Sigmoid colon (tissue), 7 donors: ENCODE measurements around the gene SPTLC1. TPM values are rescaled to one million over a fixed set of nuclear protein-coding genes. Genes with fewer than 3 reads are reported as not detected.

Experiments
- DNase-seq: peaks from one replicate; pipeline ENCODE4 v3.0.0-alpha.2; 2019
- H3K27ac ChIP-seq, 4 donors: fragments of 200-600 bp; sonication (generic); one replicate each; pipeline ENCODE4 v1.5.1; 2016 to 2019; ENCODE audit warnings: mild to moderate bottlenecking in 1 of 4
- H3K27me3 ChIP-seq, 3 donors: fragments of 200-600 bp; sonication (generic); one replicate each; pipeline ENCODE4 v1.5.1; 2019; ENCODE audit warnings: mild to moderate bottlenecking in 1 of 3
- H3K36me3 ChIP-seq, 4 donors: fragments of 200-600 bp; sonication (generic); one replicate each; pipeline ENCODE4 v1.5.1; 2016 to 2019
- H3K4me1 ChIP-seq, 4 donors: fragments of 200-600 bp; sonication (generic); one replicate each; pipeline ENCODE4 v1.5.1; 2017 to 2019
- H3K4me3 ChIP-seq, 4 donors: fragments of 200-600 bp; sonication (generic); one replicate each; pipeline ENCODE4 v1.5.1; 2017 to 2019; ENCODE audit warnings: mild to moderate bottlenecking in 2 of 4, moderate library complexity in 1 of 4
- H3K9me3 ChIP-seq, 4 donors: fragments of 200-600 bp in 3 of 4; sonication (generic) in 3 of 4; one replicate each; pipeline versions ENCODE4 v1.5.1 to v1.6.1; 2013 to 2019
- CTCF ChIP-seq, 4 experiments: fragments of 450-650 bp in 3 of 4; fragments of 200-600 bp in 1 of 4; IDR thresholded peaks; one replicate each; pipeline ENCODE4 v1.5.1; 2016 to 2019; ENCODE audit warnings: antibody characterized with exemption in 4 of 4, mild to moderate bottlenecking in 3 of 4, moderate library complexity in 2 of 4
- EP300 ChIP-seq, 4 donors: sonication (generic); formaldehyde crosslinking; IDR thresholded peaks; one replicate each; pipeline ENCODE4 v1.6.1; 2017; ENCODE audit warnings: antibody characterized with exemption in 4 of 4
- POLR2A ChIP-seq, 2 donors: fragments of 450-650 bp; IDR thresholded peaks; one replicate each; pipeline ENCODE4 v1.6.1; 2016; ENCODE audit warnings: antibody characterized with exemption in 2 of 2, mild to moderate bottlenecking in 2 of 2, moderate library complexity in 2 of 2
- POLR2AphosphoS5 ChIP-seq, 4 donors: sonication (generic); formaldehyde crosslinking; IDR thresholded peaks; one replicate each; pipeline ENCODE4 v1.6.1; 2017; ENCODE audit warnings: antibody characterized with exemption in 4 of 4
- WGBS, 2 donors: extraction: QIAGEN DNeasy Blood & Tissue Kit; methylation state at CpG; one replicate each; pipeline ENCODE4 v1.1.7; 2013; 5-methylcytosine and 5-hydroxymethylcytosine counted together
- intact Hi-C: fragments of 100-400 bp; cut with DNase I; formaldehyde crosslinking; loops from one replicate; pipeline ENCODE4 v1.15.1; 2023
- polyA plus RNA-seq, 3 donors: library from polyadenylated mRNA; stranded (reverse); fragments of 200-250 nt; gene quantifications; one replicate each; pipeline ENCODE4 v1.2.3, GENCODE V29; 2013
- total RNA-seq, 4 donors: library from RNA; depleted of rRNA; stranded (reverse); fragments of >200 nt; gene quantifications; one replicate each; pipeline ENCODE4 v1.1.0, GENCODE V29; 2016
- donor health status: healthy with polysubstance abuse.
- donor health status: Bipolar disorder and iron deficiency.
- donor health status: healthy.

Gene SPTLC1
- total and polyA plus RNA-seq, 7 donors = 10.2 to 75.4 (median 55.0) TPM

- peaks cover 0 to 5% (median 0%) of the 10 kb centered on the region in 4 donors for H3K4me1 ChIP-seq
- no peak overlapping the region for H3K27ac ChIP-seq
- no peaks in the 10 kb centered on the region for H3K9me3 ChIP-seq
- no peaks in the 10 kb centered on the region for H3K27me3 ChIP-seq
- H3K36me3 ChIP-seq = peaks cover 0 to 10% (median 0%) of the 10 kb centered on the region in 4 donors
- TF ChIP-seq POLR2AphosphoS5 (IDR thresholded peaks at IDR 0.05) (no peak), POLR2A (IDR thresholded peaks at IDR 0.05) (no peak), CTCF (IDR thresholded peaks at IDR 0.05) (no peak), EP300 (IDR thresholded peaks at IDR 0.05) (no peak)
- H3K4me3 ChIP-seq = no peak overlapping the region
- DNase-seq = no peak
- WGBS, 2 donors = 86 to 92% methylated on average over 4 of the region's 4 CpGs
- intact Hi-C loops = loop anchor here (5.0 kb wide), 1 partner anchor 142 kb away; the partner anchor contains the start of gene ROR2
These were observed 20.6 kb downstream of the SPTLC1 start for GRCh38 chr9:92094655-92095054.

- no peaks in the 10 kb centered on the region for H3K9me3 ChIP-seq
- no peaks in the 10 kb centered on the region for H3K27me3 ChIP-seq
- no peak overlapping the region for H3K4me3 ChIP-seq
- intact Hi-C loops = no loop called here
- no peak overlapping the region for H3K27ac ChIP-seq
- H3K36me3 ChIP-seq = peaks cover 0 to 43% (median 4%) of the 10 kb centered on the region in 4 donors
- WGBS, 2 donors = 98 to 99% methylated on average over 1 of the region's 1 CpG
- no peak for DNase-seq
- no peaks in the 10 kb centered on the region for H3K4me1 ChIP-seq
- TF ChIP-seq POLR2AphosphoS5 (IDR thresholded peaks at IDR 0.05) (no peak), POLR2A (IDR thresholded peaks at IDR 0.05) (no peak), CTCF (IDR thresholded peaks at IDR 0.05) (no peak), EP300 (IDR thresholded peaks at IDR 0.05) (no peak)
These were observed 37.3 kb downstream of the SPTLC1 start for GRCh38 chr9:92077888-92078287.

- H3K27ac ChIP-seq = no peak overlapping the region
- no peaks in the 10 kb centered on the region for H3K27me3 ChIP-seq
- intact Hi-C loops = no loop called here
- 92 to 93% methylated on average over 4 of the region's 4 CpGs for WGBS, 2 donors
- DNase-seq = no peak
- no peaks in the 10 kb centered on the region for H3K9me3 ChIP-seq
- no peak for TF ChIP-seq EP300 (IDR thresholded peaks at IDR 0.05)
- TF ChIP-seq CTCF (IDR thresholded peaks at IDR 0.05) = no peak
- no peak for TF ChIP-seq POLR2AphosphoS5 (IDR thresholded peaks at IDR 0.05)
- no peak for TF ChIP-seq POLR2A (IDR thresholded peaks at IDR 0.05)
- peaks cover 0 to 34% (median 8%) of the 10 kb centered on the region in 4 donors for H3K36me3 ChIP-seq
- H3K4me3 ChIP-seq = no peak overlapping the region
- no peaks in the 10 kb centered on the region for H3K4me1 ChIP-seq
These were observed 43.6 kb downstream of the SPTLC1 start for GRCh38 chr9:92071634-92072033.

- TF ChIP-seq CTCF (IDR thresholded peaks at IDR 0.05) (no peak), POLR2AphosphoS5 (IDR thresholded peaks at IDR 0.05) (no peak), POLR2A (IDR thresholded peaks at IDR 0.05) (no peak), EP300 (IDR thresholded peaks at IDR 0.05) (no peak)
- DNase-seq = no peak
These were observed 49.0 kb downstream of the SPTLC1 start for GRCh38 chr9:92066168-92066567.

GRCh38 chr9:92064711-92065110 is 50.5 kb downstream of the SPTLC1 start:
- WGBS, 2 donors = 93 to 96% methylated on average over 3 of the region's 3 CpGs
- H3K27ac ChIP-seq = no peak overlapping the region
- no peaks in the 10 kb centered on the region for H3K27me3 ChIP-seq
- peaks cover 0 to 12% (median 2%) of the 10 kb centered on the region in 4 donors for H3K9me3 ChIP-seq
- TF ChIP-seq POLR2A (IDR thresholded peaks at IDR 0.05) (no peak), EP300 (IDR thresholded peaks at IDR 0.05) (no peak), POLR2AphosphoS5 (IDR thresholded peaks at IDR 0.05) (no peak), CTCF (IDR thresholded peaks at IDR 0.05) (no peak)
- H3K4me3 ChIP-seq = no peak overlapping the region
- intact Hi-C loops = no loop called here
- peaks cover 0 to 58% (median 24%) of the 10 kb centered on the region in 4 donors for H3K36me3 ChIP-seq
- no peaks in the 10 kb centered on the region for H3K4me1 ChIP-seq
- no peak for DNase-seq

More at GRCh38 chr9:92066168-92066567, 49.0 kb downstream of the SPTLC1 start:
- Histone ChIP-seq H3K27ac (no peak overlapping the region), H3K4me3 (no peak overlapping the region), H3K27me3 (no peaks in the 10 kb centered on the region), H3K4me1 (no peaks in the 10 kb centered on the region), H3K36me3 (peaks cover 0 to 65% (median 24%) of the 10 kb centered on the region in 4 donors), H3K9me3 (peaks cover 0 to 7% (median 1%) of the 10 kb centered on the region in 4 donors)
- WGBS, 2 donors = 87 to 94% methylated on average over 5 of the region's 5 CpGs
- intact Hi-C loops = no loop called here
